HL-60 (cell line): ENCODE measurements around the gene ZNF746.

Experiments used
- DNase-seq, 2 experiments: peaks; one replicate each; pipeline ENCODE4 v3.0.0-alpha.2; 2010 to 2020; ENCODE audit warnings: low read depth in 1 of 2, low spot score in 1 of 2
- H3K27ac ChIP-seq: fragments of 250-450 bp; sonication (Bioruptor Pico); replicated peaks from 2 replicates; pipeline ENCODE4 v1.5.1; 2020; ENCODE audit warnings: mild to moderate bottlenecking, moderate library complexity
- H3K27me3 ChIP-seq: fragments of 250-450 bp; sonication (Bioruptor Pico); 2 replicates; pipeline ENCODE4 v1.5.1; 2021; ENCODE audit warnings: mild to moderate bottlenecking, moderate library complexity; ENCODE audit not compliant: insufficient read depth, poor library complexity, severe bottlenecking
- H3K4me3 ChIP-seq: replicated peaks from 2 replicates; pipeline ENCODE4 v1.5.1; 2011; ENCODE audit warnings: mild to moderate bottlenecking, control low read depth, low read length; ENCODE audit not compliant: insufficient read depth
- CTCF ChIP-seq: IDR thresholded peaks from one replicate; pipeline ENCODE4 v1.5.1; 2011; ENCODE audit warnings: low read length, control low read depth, inconsistent platforms; ENCODE audit not compliant: insufficient read depth
- GABPA ChIP-seq: IDR thresholded peaks from 2 replicates; pipeline ENCODE4 v1.6.1; 2012; ENCODE audit warnings: low read depth
- POLR2AphosphoS5 ChIP-seq: IDR thresholded peaks from 2 replicates; pipeline ENCODE4 v1.6.1; 2012; ENCODE audit warnings: low read depth
- REST ChIP-seq: IDR thresholded peaks from 2 replicates; pipeline ENCODE4 v1.6.1; 2012; ENCODE audit warnings: low read depth; ENCODE audit not compliant: insufficient replicate concordance
- SPI1 ChIP-seq: IDR thresholded peaks from 2 replicates; pipeline ENCODE4 v1.6.1; 2012; ENCODE audit warnings: low read depth, mild to moderate bottlenecking, borderline replicate concordance

ZNF746 gene

GRCh38 chr7:149525280-149525679, 27.7 kb upstream of the ZNF746 start:
- H3K4me3 ChIP-seq, result no peak overlapping the region
- no peak overlapping the region for H3K27ac ChIP-seq
- DNase-seq, result no peak
- TF ChIP-seq SPI1 (no peak), POLR2AphosphoS5 (no peak), REST (no peak), GABPA (no peak), CTCF (no peak)
- H3K27me3 ChIP-seq, result no peaks in the 10 kb centered on the region

- TF ChIP-seq REST, result no peak
- no peak for TF ChIP-seq POLR2AphosphoS5
- TF ChIP-seq CTCF, result no peak
- TF ChIP-seq GABPA, result no peak
- H3K27me3 ChIP-seq, result no peaks in the 10 kb centered on the region
- H3K4me3 ChIP-seq, result no peak overlapping the region
- no peak overlapping the region for H3K27ac ChIP-seq
- no peak for DNase-seq
Measured at GRCh38 chr7:149524394-149524793, 26.8 kb upstream of the ZNF746 start.

- H3K4me3 ChIP-seq, result no peak overlapping the region
- no peak overlapping the region for H3K27ac ChIP-seq
- DNase-seq, result no peak
- TF ChIP-seq SPI1 (no peak), CTCF (no peak), REST (no peak), POLR2AphosphoS5 (no peak), GABPA (no peak)
- no peaks in the 10 kb centered on the region for H3K27me3 ChIP-seq
Measured at GRCh38 chr7:149510248-149510647, 12.6 kb upstream of the ZNF746 start.
